AG09309 (cell line): ENCODE results near the gene COQ10A.

ENCODE experiments used
- DNase-seq: peaks from one replicate; pipeline ENCODE4 v3.0.0-alpha.2; 2010; ENCODE audit warnings: low read depth
- H3K4me3 ChIP-seq: 2 replicates; pipeline ENCODE4 v1.5.1; 2011; ENCODE audit warnings: mild to moderate bottlenecking, low read depth, low read length, moderate library complexity; ENCODE audit not compliant: control insufficient read depth
- TF ChIP-seq, protein P1 (sequence below): IDR thresholded peaks from 2 replicates; pipeline ENCODE4 v1.5.1; 2011; ENCODE audit warnings: mild to moderate bottlenecking, low read depth, low read length, inconsistent platforms; ENCODE audit not compliant: insufficient read depth, control insufficient read depth; ENCODE audit errors: missing control alignments

The COQ10A gene

GRCh38 chr12:56255671-56256070 lies 11.1 kb upstream of the COQ10A start:
- no peak overlapping the region for H3K4me3 ChIP-seq
- TF ChIP-seq, protein P1, sequence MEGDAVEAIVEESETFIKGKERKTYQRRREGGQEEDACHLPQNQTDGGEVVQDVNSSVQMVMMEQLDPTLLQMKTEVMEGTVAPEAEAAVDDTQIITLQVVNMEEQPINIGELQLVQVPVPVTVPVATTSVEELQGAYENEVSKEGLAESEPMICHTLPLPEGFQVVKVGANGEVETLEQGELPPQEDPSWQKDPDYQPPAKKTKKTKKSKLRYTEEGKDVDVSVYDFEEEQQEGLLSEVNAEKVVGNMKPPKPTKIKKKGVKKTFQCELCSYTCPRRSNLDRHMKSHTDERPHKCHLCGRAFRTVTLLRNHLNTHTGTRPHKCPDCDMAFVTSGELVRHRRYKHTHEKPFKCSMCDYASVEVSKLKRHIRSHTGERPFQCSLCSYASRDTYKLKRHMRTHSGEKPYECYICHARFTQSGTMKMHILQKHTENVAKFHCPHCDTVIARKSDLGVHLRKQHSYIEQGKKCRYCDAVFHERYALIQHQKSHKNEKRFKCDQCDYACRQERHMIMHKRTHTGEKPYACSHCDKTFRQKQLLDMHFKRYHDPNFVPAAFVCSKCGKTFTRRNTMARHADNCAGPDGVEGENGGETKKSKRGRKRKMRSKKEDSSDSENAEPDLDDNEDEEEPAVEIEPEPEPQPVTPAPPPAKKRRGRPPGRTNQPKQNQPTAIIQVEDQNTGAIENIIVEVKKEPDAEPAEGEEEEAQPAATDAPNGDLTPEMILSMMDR: no peak
- DNase-seq: no peak

- TF ChIP-seq, protein P1: peak; percentile 9
- DNase-seq: no peak
- H3K4me3 ChIP-seq: peak overlapping the region; percentile 77
Measured at GRCh38 chr12:56256326-56256960, 10.3 kb upstream of the COQ10A start.

DNA sequence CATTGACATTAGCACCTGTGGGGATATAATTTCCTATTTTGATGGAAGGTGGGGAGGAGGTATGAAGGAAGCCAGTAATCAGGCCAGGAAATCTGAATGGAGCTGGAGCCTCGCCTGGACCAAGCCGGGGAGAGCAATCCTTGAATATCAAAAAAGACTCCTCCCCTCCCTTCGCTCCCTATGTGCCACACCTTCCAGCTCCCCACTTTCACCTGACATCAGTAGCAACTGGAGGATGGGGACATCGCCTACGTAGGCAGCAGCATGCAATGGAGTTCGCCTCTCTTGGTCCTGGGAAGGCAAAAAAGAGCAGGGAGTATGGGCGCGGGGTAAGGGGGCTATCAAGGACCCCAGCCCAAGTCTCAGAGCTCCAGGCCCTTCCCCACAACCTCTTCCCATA lies 9.7 kb upstream of the COQ10A start:
- DNase-seq: no peak
- peak overlapping the region; percentile 77 for H3K4me3 ChIP-seq
- TF ChIP-seq, protein P1: no peak

DNA sequence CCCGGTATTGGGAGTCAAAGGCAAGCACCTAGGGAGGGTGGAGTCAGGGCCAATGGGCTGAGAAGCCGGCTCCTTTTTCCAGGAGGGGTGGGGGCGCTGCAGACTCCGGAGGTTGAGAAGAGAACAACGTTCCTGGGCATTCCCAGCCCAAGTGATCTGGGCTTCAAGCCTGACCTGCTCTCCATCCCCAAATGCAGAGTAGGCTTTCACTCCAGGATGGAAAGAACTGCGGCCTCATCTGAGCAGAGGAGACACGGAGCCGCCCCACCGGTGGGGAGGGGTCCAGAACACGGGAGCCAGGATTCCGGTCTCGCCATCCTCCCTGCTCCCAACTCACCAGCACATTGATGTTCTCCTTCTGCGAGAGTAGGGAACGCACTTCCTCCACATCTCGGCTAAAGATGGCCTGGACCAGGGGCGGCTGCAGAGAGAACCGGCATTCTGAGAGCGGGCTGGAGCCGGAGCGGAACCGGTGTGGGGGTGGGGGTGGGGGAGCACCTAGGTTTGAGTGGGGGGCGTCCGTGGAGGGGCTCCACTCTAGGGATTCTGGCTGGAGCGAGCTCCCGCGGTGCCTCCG lies 9.2 kb upstream of the COQ10A start:
- DNase-seq: no peak
- peak overlapping the region; percentile 77 for H3K4me3 ChIP-seq
- TF ChIP-seq, protein P1: peak; percentile 25

GRCh38 chr12:56258068-56258819 lies 8.5 kb upstream of the COQ10A start, which contains the start of gene ANKRD52:
Gene ANKRD52, minus strand, starts transcription at chr12:56258384. Its CDS starts 115 bp downstream, at chr12:56258269.
- TF ChIP-seq, protein P1: peak; percentile 40
- peak within 1 kb of the TSS; percentile 77 for H3K4me3 ChIP-seq
- DNase-seq: peak; percentile 37

DNA sequence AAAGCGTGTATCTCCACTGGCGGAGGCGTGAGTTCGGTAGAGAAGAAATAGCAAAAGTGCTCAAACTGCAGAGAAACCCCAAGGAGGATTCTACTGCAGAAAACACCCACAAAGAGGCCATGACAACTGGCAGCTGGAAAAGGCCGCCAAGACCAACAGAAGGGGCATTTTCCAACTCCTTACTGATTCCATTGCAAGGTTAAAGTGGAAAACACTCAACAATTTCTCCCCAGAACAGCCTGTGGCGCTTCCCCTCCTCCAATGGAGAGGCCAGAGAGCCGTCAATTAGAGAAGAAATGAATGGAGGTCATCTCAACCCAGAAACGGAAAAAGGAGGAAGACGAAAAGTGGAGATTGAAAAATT lies 7.9 kb upstream of the COQ10A start:
- TF ChIP-seq, protein P1: no peak
- peak overlapping the region; percentile 77 for H3K4me3 ChIP-seq
- DNase-seq: no peak
